Upper lobe of right lung (tissue), 1 donor: ENCODE results near the gene PHKB. TPM values are rescaled to one million over a fixed set of nuclear protein-coding genes. Genes with fewer than 3 reads are reported as not detected.

Experiments
- ATAC-seq: fragments of 200-7000 bp; cut with Tn5 transposase; one replicate; pipeline ENCODE4 v1.9.1; 2020; ENCODE audit warnings: mild to moderate bottlenecking, moderate library complexity
- DNase-seq: peaks from one replicate; pipeline ENCODE4 v3.0.0-alpha.2; 2020
- H3K27ac ChIP-seq: fragments of 200-600 bp; one replicate; pipeline ENCODE4 v1.8.0; 2022
- H3K27me3 ChIP-seq: fragments of 200-600 bp; one replicate; pipeline ENCODE4 v1.8.0; 2022; ENCODE audit warnings: mild to moderate bottlenecking
- H3K36me3 ChIP-seq: fragments of 200-600 bp; one replicate; pipeline ENCODE4 v1.8.0; 2022
- H3K4me1 ChIP-seq: fragments of 200-600 bp; one replicate; pipeline ENCODE4 v1.8.0; 2022
- H3K4me3 ChIP-seq: fragments of 200-600 bp; one replicate; pipeline ENCODE4 v1.8.0; 2022; ENCODE audit warnings: mild to moderate bottlenecking
- H3K9me3 ChIP-seq: fragments of 200-600 bp; one replicate; pipeline ENCODE4 v1.8.0; 2022
- CTCF ChIP-seq: fragments of 200-600 bp; IDR thresholded peaks from one replicate; pipeline ENCODE4 v1.8.0; 2022; ENCODE audit warnings: antibody characterized with exemption
- intact Hi-C: fragments of 100-400 bp; cut with DNase I; formaldehyde crosslinking; loops from one replicate; pipeline ENCODE4 v1.11.0; 2022
- total RNA-seq: library from RNA; stranded (reverse); fragmentation: NEBNext Ultra II Directional; extraction: Animal tissue kit (Norgen Biotek cat#: 25700); gene quantifications from one replicate; pipeline ENCODE4 v1.2.1, GENCODE V29; 2021
- donor health status: DM: no; HTN: yes; CAD: no; lungs with severe emphysema.

The PHKB gene
- total RNA-seq, 1 donor from 2014 or later = 91.8 TPM

- Histone ChIP-seq H3K4me1 (peaks cover 26% of the 10 kb centered on the region), H3K9me3 (no peaks in the 10 kb centered on the region), H3K4me3 (no peak overlapping the region), H3K27ac (no peak overlapping the region), H3K27me3 (no peaks in the 10 kb centered on the region), H3K36me3 (peaks cover 28% of the 10 kb centered on the region)
- intact Hi-C loops = no loop called here
- no peak for ATAC-seq
- no peak for TF ChIP-seq CTCF
- no peak for DNase-seq
Observed at GRCh38 chr16:47458331-47458730, 2.8 kb upstream of the PHKB start.

- DNase-seq (no peak), ATAC-seq (no peak)
- Histone ChIP-seq H3K4me1 (peaks cover 37% of the 10 kb centered on the region), H3K36me3 (peaks cover 24% of the 10 kb centered on the region), H3K27ac (no peak overlapping the region), H3K9me3 (no peaks in the 10 kb centered on the region), H3K4me3 (peak overlapping the region; percentile 97), H3K27me3 (no peaks in the 10 kb centered on the region)
- no peak for TF ChIP-seq CTCF
- intact Hi-C loops = no loop called here
Observed at GRCh38 chr16:47459603-47460002, 1.5 kb upstream of the PHKB start.

GRCh38 chr16:47460359-47460710, 796 bp upstream of the PHKB start:
- ATAC-seq (no peak), DNase-seq (no peak)
- Histone ChIP-seq H3K4me3 (peak overlapping the region; percentile 97), H3K27ac (peak overlapping the region; percentile 100), H3K4me1 (peaks cover 44% of the 10 kb centered on the region), H3K36me3 (peaks cover 19% of the 10 kb centered on the region), H3K9me3 (no peaks in the 10 kb centered on the region), H3K27me3 (no peaks in the 10 kb centered on the region)
- intact Hi-C loops = no loop called here
- TF ChIP-seq CTCF = no peak

GRCh38 chr16:47461598-47462266, 601 bp downstream of the PHKB start:
- no peak for TF ChIP-seq CTCF
- intact Hi-C loops = no loop called here
- H3K27ac ChIP-seq = peak overlapping the region; percentile 100
- DNase-seq = no peak
- H3K4me3 ChIP-seq = peak overlapping the region; percentile 97
- peak; percentile 64 for ATAC-seq
- H3K4me1 ChIP-seq = peaks cover 48% of the 10 kb centered on the region
- peaks cover 18% of the 10 kb centered on the region for H3K36me3 ChIP-seq
- H3K9me3 ChIP-seq = no peaks in the 10 kb centered on the region
- H3K27me3 ChIP-seq = no peaks in the 10 kb centered on the region

GRCh38 chr16:47463771-47464624, 2.9 kb downstream of the PHKB start:
- intact Hi-C loops = no loop called here

More at GRCh38 chr16:47463771-47464624, 2.9 kb downstream of the PHKB start:
- Histone ChIP-seq H3K4me3 (no peak overlapping the region), H3K4me1 (peaks cover 46% of the 10 kb centered on the region), H3K36me3 (peaks cover 9% of the 10 kb centered on the region), H3K27ac (no peak overlapping the region), H3K27me3 (no peaks in the 10 kb centered on the region), H3K9me3 (no peaks in the 10 kb centered on the region)
- no peak for TF ChIP-seq CTCF
- ATAC-seq = no peak
- DNase-seq = no peak
